Spleen (tissue), 7 donors: Measurements from ENCODE around the gene ZDHHC6.

Experiments used
- CTCF ChIP-seq, 11 experiments: fragments of 200-600 bp in 7 of 11; fragments of 450-650 bp in 4 of 11; sonication (generic) in 4 of 11; IDR thresholded peaks in 8 of 11; conservative IDR thresholded peaks in 3 of 11; 1 replicate in 7 of 11; 2 replicates in 4 of 11; pipeline versions ENCODE4 v1.4.0 to v1.8.0; 2016 to 2021; ENCODE audit warnings: antibody characterized with exemption in 11 of 11, inconsistent platforms in 4 of 11, mild to moderate bottlenecking in 1 of 11
- POLR2AphosphoS5 ChIP-seq, 3 donors: sonication (generic); formaldehyde crosslinking; IDR thresholded peaks; one replicate each; pipeline ENCODE4 v1.5.1; 2017; ENCODE audit warnings: antibody characterized with exemption in 3 of 3
- donor health status: DM: no; HTN: no; CAD: no; lungs with moderate emphysema.
- donor health status: DM: no; HTN: no; CAD: no.
- donor health status: DM: no; HTN: no; CAD: no.

GRCh38 chr10:112446055-112446854, 459 bp downstream of the ZDHHC6 start:
- TF ChIP-seq CTCF (IDR thresholded peaks at IDR 0.05 in 8 of 11, conservative IDR thresholded peaks at IDR 0.05 in 3 of 11) (no peak), POLR2AphosphoS5 (IDR thresholded peaks at IDR 0.05) (no peak)
